Measurements from ENCODE around the gene ZFAND3. TPM values are rescaled to one million over a fixed set of nuclear protein-coding genes. Genes with fewer than 3 reads are reported as not detected.
A peak's percentile ranks its signal among the peaks of the same experiment; 100 is the strongest.

ZFAND3 gene
- polyA plus RNA-seq, 3 donors: 11.5 to 21.1 (median 11.7) TPM

- no peak overlapping the region for H3K27ac Mint-ChIP-seq
- peaks cover 100% of the 10 kb centered on the region for H4K20me1 ChIP-seq (ENCODE audit: insufficient read depth, low read length)
- H3K4me1 Mint-ChIP-seq: peaks cover 27% of the 10 kb centered on the region
These were observed 28.8 kb downstream of the ZFAND3 start for GRCh38 chr6:37848371-37848770.

GRCh38 chr6:37850260-37850659, 30.7 kb downstream of the ZFAND3 start:
- Mint-ChIP-seq H3K27ac (peak overlapping the region in 3 of 7 donors; percentile 27 to 70 (median 55)), H3K36me3 (peaks cover 8 to 26% of the 10 kb centered on the region in 2 donors), H3K9me3 (peaks cover 0 to 1% (median 0%) of the 10 kb centered on the region in 7 donors), H3K27me3 (ENCODE audit: low read depth in 3 of 3) (no peaks in the 10 kb centered on the region), H3K4me3 (no peak overlapping the region), H3K4me1 (peaks cover 18% of the 10 kb centered on the region)
- TF ChIP-seq CTCF (IDR thresholded peaks at IDR 0.05): no peak
- 80% methylated on average over 1 of the region's 4 CpGs for WGBS (ENCODE audit: insufficient coverage)
- no peak overlapping the region for H3K4me2 ChIP-seq (replicated peaks; ENCODE audit: extremely low read depth, low read length, poor library complexity, severe bottlenecking)
- H3K4me1 ChIP-seq (ENCODE audit: control insufficient read depth in 1 of 2, insufficient read depth in 2 of 2, low read length in 2 of 2): no peaks in the 10 kb centered on the region
- H2AFZ ChIP-seq (ENCODE audit: insufficient read depth, low read depth, low read length, poor library complexity, severe bottlenecking): no peak overlapping the region
- no peak for DNase-seq
- no peak overlapping the region for H3K9ac ChIP-seq (ENCODE audit: insufficient read depth, low read length, poor library complexity, severe bottlenecking)
- no peaks in the 10 kb centered on the region for H3K9me3 ChIP-seq (replicated peaks in 1 of 2; ENCODE audit: control insufficient read depth in 1 of 2, insufficient read depth in 1 of 2, low read length in 2 of 2)
- no peaks in the 10 kb centered on the region for H3K36me3 ChIP-seq (replicated peaks in 1 of 2; ENCODE audit: control insufficient read depth in 1 of 2, insufficient read depth in 2 of 2, low read length in 2 of 2)
- no peak overlapping the region for H3K27ac ChIP-seq (ENCODE audit: low read depth in 1 of 2, low read length in 2 of 2)
- no peak overlapping the region for H3K4me3 ChIP-seq (replicated peaks in 1 of 3; ENCODE audit: low read depth in 2 of 3, low read length in 3 of 3)
- peaks cover 100% of the 10 kb centered on the region for H4K20me1 ChIP-seq (ENCODE audit: insufficient read depth, low read length)
- H3K27me3 ChIP-seq (ENCODE audit: control insufficient read depth in 2 of 2, insufficient read depth in 2 of 2, low read length in 2 of 2): no peaks in the 10 kb centered on the region
- peaks cover 100% of the 10 kb centered on the region for H3K79me2 ChIP-seq (ENCODE audit: insufficient read depth, low read length)
- intact Hi-C loops (cut with micrococcal nuclease): no loop called here

More at GRCh38 chr6:37848371-37848770, 28.8 kb downstream of the ZFAND3 start:
- Histone ChIP-seq H3K4me2 (replicated peaks; ENCODE audit: extremely low read depth, low read length, poor library complexity, severe bottlenecking) (no peak overlapping the region), H3K27me3 (ENCODE audit: control insufficient read depth in 2 of 2, insufficient read depth in 2 of 2, low read length in 2 of 2) (no peaks in the 10 kb centered on the region), H3K9ac (ENCODE audit: insufficient read depth, low read length, poor library complexity, severe bottlenecking) (no peak overlapping the region), H3K4me1 (ENCODE audit: control insufficient read depth in 1 of 2, insufficient read depth in 2 of 2, low read length in 2 of 2) (no peaks in the 10 kb centered on the region), H3K4me3 (replicated peaks in 1 of 3; ENCODE audit: low read depth in 2 of 3, low read length in 3 of 3) (no peak overlapping the region), H2AFZ (ENCODE audit: insufficient read depth, low read depth, low read length, poor library complexity, severe bottlenecking) (no peak overlapping the region), H3K27ac (ENCODE audit: low read depth in 1 of 2, low read length in 2 of 2) (no peak overlapping the region), H3K79me2 (ENCODE audit: insufficient read depth, low read length) (peaks cover 100% of the 10 kb centered on the region), H3K9me3 (replicated peaks in 1 of 2; ENCODE audit: control insufficient read depth in 1 of 2, insufficient read depth in 1 of 2, low read length in 2 of 2) (no peaks in the 10 kb centered on the region), H3K36me3 (replicated peaks in 1 of 2; ENCODE audit: control insufficient read depth in 1 of 2, insufficient read depth in 2 of 2, low read length in 2 of 2) (no peaks in the 10 kb centered on the region)
- Mint-ChIP-seq H3K9me3 (peaks cover 0 to 4% (median 0%) of the 10 kb centered on the region in 7 donors), H3K4me3 (no peak overlapping the region), H3K27me3 (ENCODE audit: low read depth in 3 of 3) (no peaks in the 10 kb centered on the region), H3K36me3 (peaks cover 10 to 33% of the 10 kb centered on the region in 2 donors)
- 100% methylated on average over 3 of the region's 4 CpGs for WGBS (ENCODE audit: insufficient coverage)
- no peak for DNase-seq
- no peak for TF ChIP-seq CTCF (IDR thresholded peaks at IDR 0.05)
- intact Hi-C loops (cut with micrococcal nuclease): loop anchor here in 1 of 2 donors (5.0 kb wide), 1 partner anchor 51 kb away; no protein-coding TSS in a partner anchor

Data from CD14-positive monocyte (primary cell).